ENCODE data around the gene COQ5.
"Not testable (repeated sequence)": the region's sequence is repeated elsewhere in the genome, so short reads cannot be mapped to it uniquely, and the experiment has no call there.

Gene COQ5

DNA sequence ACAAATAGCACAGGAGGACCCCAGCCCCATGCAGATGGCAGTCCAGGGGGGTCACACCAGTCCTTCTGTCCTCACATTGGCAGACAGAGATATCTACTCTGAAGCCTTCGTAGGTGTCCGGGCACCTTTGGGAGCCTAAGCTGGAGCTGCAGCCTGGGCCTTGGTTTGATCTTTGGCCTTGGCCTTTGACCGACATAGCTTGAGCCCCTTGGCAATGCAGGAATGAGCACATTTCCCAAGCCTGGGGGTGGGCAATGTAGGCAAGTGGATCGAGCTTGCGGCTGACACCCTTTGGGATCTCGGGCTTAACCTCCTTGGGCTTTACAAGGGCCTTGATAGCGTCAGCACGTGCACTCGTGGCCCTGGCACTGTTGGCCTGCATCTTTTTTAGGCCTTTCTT, 6.4 kb downstream of the COQ5 start:
- FAIRE-seq (no peak), DNase-seq (ENCODE audit: insufficient read length, low spot score) (no peak)
- TF ChIP-seq, protein P1, sequence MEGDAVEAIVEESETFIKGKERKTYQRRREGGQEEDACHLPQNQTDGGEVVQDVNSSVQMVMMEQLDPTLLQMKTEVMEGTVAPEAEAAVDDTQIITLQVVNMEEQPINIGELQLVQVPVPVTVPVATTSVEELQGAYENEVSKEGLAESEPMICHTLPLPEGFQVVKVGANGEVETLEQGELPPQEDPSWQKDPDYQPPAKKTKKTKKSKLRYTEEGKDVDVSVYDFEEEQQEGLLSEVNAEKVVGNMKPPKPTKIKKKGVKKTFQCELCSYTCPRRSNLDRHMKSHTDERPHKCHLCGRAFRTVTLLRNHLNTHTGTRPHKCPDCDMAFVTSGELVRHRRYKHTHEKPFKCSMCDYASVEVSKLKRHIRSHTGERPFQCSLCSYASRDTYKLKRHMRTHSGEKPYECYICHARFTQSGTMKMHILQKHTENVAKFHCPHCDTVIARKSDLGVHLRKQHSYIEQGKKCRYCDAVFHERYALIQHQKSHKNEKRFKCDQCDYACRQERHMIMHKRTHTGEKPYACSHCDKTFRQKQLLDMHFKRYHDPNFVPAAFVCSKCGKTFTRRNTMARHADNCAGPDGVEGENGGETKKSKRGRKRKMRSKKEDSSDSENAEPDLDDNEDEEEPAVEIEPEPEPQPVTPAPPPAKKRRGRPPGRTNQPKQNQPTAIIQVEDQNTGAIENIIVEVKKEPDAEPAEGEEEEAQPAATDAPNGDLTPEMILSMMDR (IDR thresholded peaks at IDR 0.05; ENCODE audit: insufficient read depth, missing control alignments), result no peak

DNA sequence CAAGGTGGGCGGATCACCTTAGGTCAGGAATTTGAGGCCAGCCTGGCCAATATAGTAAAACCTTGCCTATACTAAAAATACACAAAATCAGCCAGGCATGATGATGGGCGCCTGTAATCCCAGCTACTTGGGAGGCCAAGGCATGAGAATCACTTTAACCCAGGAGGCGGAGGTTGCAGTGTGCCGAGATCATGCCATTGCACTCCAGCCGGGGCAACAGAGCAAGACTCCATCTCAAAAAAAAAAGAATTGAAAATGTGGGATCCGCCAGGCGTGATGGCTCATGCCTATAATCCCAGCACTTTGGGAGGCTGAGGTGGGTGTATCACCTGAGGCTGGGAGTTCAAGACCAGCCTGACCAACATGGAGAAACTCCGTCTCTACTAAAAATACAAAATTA, 9.6 kb downstream of the COQ5 start:
- not testable (repeated sequence) for FAIRE-seq; DNase-seq (ENCODE audit: insufficient read length, low spot score)

DNA sequence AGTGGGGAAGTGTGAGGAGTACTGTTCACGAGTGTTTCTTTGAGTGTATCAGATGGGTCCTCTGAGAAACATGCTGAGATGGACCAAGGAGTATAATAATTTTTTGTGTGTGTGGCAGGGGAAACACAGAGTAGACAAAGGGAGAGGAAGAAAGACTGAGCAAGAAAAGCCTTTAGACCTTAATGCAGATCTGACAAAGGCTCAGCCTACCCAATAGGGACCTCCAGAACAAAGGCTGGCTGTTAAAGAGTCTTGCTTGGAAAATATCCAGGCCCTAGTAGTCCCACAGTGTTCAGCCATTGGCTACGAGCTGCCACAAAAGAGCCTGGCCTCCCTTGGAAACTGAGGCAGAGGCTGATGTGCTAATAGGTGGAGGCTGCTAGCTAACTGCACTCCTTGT, 13.5 kb downstream of the COQ5 start:
- FAIRE-seq (no peak), DNase-seq (ENCODE audit: insufficient read length, low spot score) (no peak)
- TF ChIP-seq, protein P1 (IDR thresholded peaks at IDR 0.05; ENCODE audit: insufficient read depth, missing control alignments), result no peak

DNA sequence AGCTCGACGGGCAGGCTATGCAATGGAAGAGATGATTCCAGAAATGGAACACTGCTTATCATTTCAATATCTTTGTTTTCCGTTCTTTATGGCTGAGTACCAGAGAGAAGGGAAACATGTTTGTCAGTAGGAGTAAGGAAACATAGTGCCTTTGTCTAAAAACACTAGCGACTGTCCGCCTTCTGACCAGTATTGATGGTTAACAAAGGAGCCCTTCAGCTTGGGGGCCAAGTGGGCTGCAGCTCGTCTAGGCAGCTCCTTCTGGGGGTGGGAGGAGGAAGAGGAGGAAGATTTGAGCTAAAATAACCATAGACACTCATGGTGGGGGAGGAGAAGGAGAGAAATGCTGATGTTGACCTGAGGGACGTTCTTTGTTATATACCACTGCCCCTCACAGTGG, 15.0 kb downstream of the COQ5 start:
- TF ChIP-seq, protein P1 (IDR thresholded peaks at IDR 0.05; ENCODE audit: insufficient read depth, missing control alignments), result no peak
- no peak for DNase-seq (ENCODE audit: insufficient read length, low spot score)
- FAIRE-seq, result no peak

DNA sequence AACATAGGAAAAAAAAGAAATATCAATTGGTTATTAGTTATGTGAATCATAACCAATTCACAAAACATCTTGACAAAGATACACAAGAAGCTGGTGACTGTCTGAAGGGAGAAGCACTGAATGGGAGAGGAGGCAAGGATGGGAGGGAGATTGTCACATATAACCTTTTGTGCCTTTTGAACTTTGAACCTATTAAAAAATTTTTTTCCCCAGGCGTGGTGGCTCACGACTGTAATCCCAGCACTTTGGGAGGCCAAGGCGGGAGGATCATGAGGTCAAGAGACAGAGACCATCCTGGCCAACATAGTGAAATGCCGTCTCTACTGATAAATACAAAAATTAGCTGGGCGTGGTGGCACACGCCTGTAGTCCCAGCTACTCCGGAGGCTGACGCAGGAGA, 20.4 kb downstream of the COQ5 start:
- DNase-seq (ENCODE audit: insufficient read length, low spot score), result no peak
- no peak for FAIRE-seq
- TF ChIP-seq, protein P1 (IDR thresholded peaks at IDR 0.05; ENCODE audit: insufficient read depth, missing control alignments), result no peak

- TF ChIP-seq, protein P1 (IDR thresholded peaks at IDR 0.05; ENCODE audit: insufficient read depth, missing control alignments), result no peak
- no peak for DNase-seq (ENCODE audit: insufficient read length, low spot score)
- no peak for FAIRE-seq
Measured at GRCh38 chr12:120504587-120504986, 24.4 kb downstream of the COQ5 start.

DNA sequence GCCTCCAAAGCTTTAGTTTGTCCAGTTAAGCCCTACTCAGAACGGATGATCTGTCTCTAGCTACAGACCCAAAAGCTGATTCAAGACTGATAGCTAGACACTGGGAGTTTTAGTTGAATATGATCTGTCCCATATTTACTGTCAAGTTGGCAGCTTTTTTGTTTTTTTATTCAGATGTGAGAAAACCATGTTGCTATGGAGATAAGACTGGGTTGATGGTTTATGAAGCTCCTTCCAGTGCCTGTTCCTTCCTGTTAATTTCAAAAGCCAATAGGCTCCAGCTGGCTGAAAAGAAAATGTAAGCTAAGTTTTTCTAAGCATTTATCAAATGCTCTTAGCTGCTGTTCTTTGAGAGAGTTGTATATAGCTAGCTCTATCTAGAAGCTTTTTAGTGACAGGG, 28.4 kb downstream of the COQ5 start:
- FAIRE-seq (no peak), DNase-seq (ENCODE audit: insufficient read length, low spot score) (no peak)
- TF ChIP-seq, protein P1 (IDR thresholded peaks at IDR 0.05; ENCODE audit: insufficient read depth, missing control alignments), result no peak

DNA sequence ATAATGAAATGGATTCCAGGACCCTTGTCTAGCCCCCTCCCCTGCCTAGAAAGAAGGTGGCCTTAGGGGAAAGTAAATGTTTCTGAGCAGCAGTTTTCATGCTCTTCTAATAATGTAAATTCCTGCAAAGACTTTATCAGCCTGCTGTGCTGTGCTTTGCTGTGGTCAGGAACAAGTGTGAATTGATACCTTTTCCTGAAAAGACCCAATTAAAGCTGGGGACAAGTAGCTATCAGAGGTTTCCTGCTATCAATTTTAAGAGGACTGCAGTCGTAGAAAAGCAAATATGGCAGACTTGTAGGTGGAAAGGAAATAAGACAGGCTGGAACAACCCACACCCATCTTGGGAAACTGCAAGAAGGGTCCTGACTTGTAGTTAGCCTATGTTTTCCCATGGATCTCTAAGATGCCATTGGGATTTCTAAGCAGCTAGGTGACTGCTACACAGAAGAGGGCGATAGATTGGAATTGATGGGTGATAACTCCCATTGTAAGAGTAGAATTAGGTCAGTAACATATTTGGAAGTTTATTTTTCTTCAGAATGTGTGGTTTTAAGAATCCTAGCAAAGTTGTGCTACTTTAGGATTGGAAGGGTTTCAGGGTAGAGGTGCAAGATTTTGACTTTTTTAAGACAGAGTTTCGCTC, 30.0 kb downstream of the COQ5 start:
- FAIRE-seq (no peak), DNase-seq (ENCODE audit: insufficient read length, low spot score) (no peak)
- TF ChIP-seq, protein P1 (IDR thresholded peaks at IDR 0.05; ENCODE audit: insufficient read depth, missing control alignments), result no peak

All from D721Med (cell line).